ENCODE results near the gene AP3S1. TPM values are rescaled to one million over a fixed set of nuclear protein-coding genes. Genes with fewer than 3 reads are reported as not detected.
"Not testable (repeated sequence)": the region's sequence is repeated elsewhere in the genome, so short reads cannot be mapped to it uniquely, and the experiment has no call there.

Gene AP3S1
- total RNA-seq, 1 donor from 2014 or later, result 66.8 TPM

DNA sequence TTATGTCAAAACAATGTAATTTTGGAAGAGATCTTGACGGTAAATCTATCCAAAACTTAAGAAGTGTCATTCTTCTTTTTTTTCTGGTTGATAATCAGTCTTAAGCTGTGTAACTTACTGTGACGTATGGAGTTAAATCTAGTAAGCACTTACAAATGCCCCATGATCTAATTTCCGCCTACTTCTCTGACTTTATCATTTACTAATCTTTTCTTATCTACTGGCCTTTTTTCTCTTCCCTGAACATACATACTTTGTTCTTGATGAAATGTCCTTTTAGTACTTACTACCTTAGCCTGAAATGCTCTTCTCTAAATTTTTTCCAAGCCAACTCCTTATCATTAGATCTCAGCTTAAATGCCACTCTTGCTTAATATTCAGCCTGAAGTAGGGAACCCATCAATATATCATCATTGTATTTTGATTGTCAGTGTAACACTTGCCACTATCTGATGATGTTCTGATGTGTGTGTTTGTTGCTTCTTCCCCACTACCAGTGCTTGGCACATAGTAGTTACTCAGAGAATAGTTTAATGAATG is 27.6 kb downstream of the AP3S1 start:
- DNase-seq (ENCODE audit: low read depth, low spot score), result no peak

DNA sequence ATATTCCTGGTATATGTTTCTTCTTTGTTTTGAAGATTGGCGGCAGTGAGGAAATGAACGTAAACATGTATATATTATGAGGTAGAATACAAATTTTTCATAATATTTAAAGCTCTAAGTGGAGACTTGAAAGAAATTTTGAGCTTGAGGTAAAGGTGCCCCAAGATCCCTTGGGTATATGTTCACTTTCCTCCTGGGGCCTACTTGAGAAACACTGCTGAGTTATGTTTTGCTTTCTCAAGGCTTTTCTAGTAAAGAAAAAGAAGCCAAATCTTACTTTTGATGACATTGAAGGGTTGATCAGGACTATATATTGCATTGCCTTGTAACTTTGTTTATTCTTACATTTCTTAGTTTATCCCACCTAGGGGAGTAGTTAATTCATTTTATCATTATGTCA is 30.7 kb downstream of the AP3S1 start:
- DNase-seq (ENCODE audit: low read depth, low spot score), result no peak

DNA sequence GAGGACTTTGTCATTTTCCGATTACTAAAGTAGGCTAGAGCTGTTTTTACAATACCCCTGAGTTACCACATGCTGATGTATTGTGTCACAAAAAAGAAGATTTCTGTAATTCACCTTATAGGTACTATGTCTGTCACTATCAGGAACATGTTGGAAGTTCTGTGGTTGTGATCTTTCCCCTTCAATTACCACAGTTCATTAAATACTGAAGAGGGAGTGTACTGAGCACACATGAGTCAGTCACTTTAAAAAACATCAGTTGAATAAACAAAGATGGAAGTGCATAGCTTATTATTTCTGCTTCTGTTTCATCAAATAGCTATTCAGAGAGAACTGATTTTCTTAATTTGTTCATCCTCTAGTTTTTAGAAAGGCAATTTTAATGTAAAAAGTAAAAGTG is 31.7 kb downstream of the AP3S1 start:
- no peak for DNase-seq (ENCODE audit: low read depth, low spot score)

DNA sequence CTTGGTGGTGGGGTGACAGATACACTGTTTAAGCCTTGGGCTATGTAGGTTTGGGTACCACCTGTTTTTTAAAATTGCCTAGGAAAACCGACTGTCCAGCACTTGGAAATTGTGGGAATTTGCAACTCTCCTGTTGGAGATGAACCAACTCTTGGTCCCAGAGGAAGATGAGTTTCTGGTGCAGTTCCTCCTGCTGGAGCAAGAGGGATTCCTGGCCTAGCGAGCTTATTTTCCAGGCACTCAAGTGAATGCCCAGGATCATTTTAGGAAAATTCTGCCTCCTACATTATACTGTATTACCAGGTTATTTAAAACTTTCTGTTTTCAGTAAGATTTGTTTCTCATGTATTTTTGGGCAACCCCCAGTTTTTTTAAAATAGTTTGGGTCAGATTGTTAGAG is 33.7 kb downstream of the AP3S1 start:
- DNase-seq (ENCODE audit: low read depth, low spot score), result no peak

DNA sequence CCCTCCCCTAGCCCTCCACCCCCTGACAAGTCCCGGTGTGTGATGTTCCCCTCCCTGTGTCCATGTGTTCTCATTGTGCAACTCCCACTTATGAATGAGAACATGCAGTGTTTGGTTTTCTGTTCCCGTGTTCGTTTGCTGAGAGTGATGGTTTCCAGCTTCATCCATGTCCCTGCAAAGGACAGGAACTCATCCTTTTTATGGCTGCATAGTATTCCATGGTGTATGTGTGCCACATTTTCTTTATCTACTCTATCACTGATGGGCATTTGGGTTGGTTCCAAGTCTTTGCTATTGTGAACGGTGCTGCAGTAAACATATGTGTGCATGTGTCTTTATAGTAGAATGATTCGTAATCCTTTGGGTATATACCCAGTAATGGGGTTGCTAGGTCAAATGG is 35.6 kb downstream of the AP3S1 start:
- DNase-seq (ENCODE audit: low read depth, low spot score), result not testable (repeated sequence)

DNA sequence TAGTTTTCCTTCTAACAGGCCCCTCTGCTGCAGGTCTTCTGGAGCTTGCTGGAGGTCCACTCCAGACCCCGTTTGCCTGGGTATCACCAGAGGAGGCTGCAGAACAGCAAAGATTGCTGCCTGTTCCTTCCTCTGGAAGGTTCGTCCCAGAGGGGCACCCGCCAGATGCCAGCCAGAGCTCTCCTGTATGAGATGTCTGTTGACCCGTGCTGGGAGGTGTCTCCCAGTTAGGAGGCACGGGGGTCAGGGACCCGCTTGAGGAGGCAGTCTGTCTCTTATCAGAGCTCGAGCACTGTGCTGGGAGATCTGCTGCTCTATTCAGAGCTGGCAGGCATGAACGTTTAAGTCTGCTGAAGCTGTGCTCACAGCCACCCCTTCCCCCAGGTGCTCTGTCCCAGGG is 40.7 kb downstream of the AP3S1 start:
- DNase-seq (ENCODE audit: low read depth, low spot score), result not testable (repeated sequence)

DNA sequence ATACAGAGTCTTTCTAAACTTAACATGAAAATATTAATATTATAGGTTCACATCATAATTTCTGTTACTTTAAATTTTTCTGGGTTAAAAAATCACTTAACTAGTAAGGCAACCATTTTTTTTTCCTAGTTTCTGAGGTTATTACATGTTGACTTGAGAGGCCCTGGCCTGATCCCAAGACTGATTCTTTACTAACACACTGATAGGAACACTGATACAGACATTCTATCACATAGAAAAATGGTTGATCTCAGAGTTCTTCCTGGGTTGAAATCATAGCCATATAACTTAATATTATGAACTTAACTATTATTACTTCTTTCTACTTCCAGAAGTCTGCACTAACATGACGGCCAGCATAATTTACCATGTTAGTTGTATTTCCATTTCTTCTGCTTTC is 43.0 kb downstream of the AP3S1 start:
- no peak for DNase-seq (ENCODE audit: low read depth, low spot score)

DNA sequence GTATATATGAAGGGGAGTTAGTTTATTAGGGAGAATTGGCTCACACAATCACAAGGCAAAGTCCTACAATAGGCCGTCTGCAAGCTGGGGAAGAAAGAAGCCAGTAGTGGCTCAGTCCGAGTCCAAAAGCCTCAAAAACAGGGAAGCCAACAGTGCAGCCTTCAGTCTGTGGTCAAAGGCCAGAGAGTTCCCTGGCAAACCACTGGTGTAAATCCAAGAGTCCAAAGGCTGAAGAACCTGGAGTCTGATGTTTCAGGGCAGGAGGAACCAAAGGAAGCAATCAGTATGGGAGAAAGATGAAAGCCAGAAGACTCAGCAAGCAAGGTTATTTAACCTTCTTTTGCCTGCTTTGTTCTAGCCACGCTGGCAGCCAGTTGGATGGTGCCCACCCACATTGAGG is 43.5 kb downstream of the AP3S1 start:
- not testable (repeated sequence) for DNase-seq (ENCODE audit: low read depth, low spot score)

DNA sequence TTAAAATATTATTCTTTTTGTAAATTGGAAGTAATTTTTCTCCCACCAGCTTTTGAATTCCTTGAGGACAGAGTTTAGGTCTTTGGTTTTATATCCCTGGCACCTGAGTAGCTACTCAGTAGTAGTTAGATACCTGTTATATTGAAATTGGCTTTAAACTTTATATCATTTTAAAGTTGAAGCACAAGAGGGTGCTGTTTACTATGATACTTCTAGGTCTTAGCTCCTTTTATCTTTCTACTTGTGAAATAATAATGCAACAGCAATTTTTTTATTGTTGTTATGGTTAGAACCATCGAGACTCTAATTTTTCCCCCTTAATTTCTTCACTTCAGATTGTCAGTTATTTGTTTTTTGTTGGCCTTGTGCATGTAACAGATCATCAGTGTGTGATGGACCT is 46.3 kb downstream of the AP3S1 start:
- no peak for DNase-seq (ENCODE audit: low read depth, low spot score)

DNA sequence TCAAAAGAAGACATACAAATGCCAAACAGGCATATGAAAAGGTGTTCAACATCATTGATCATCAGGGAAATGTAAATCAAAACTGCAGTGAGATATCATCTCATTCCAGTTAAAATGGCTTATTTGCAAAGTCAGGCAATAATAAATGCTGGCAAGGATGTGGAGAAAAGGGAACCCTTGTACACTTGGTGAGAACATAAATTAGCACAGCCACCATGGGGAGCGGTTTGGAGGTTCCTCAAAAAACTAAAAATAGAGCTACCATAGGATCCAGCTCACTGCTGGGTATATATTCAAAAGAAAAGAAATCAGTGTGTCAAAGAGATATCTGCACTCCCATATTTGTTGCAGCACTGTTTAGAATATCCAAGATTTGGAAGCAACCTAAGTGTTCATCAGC is 50.3 kb downstream of the AP3S1 start:
- no peak for DNase-seq (ENCODE audit: low read depth, low spot score)

DNA sequence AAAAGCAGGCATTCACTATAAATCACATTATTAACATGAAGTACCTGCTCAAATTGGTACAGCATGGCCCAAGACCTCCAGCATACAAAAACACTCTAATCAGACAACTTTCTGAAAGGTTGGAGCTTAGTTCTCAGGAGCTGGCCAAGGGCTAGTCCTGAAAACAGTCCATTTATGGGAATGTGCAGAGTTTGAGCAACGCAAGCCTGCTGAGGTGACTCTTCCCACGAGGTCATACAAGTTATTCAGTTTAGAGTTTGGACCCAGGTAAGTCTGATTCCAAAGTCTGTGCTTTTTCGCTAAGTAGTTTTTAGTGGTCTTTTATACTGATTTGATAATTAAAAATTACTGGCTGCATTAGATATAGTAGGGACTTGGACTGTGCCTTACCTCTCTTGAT is 52.6 kb downstream of the AP3S1 start:
- no peak for DNase-seq (ENCODE audit: low read depth, low spot score)

DNA sequence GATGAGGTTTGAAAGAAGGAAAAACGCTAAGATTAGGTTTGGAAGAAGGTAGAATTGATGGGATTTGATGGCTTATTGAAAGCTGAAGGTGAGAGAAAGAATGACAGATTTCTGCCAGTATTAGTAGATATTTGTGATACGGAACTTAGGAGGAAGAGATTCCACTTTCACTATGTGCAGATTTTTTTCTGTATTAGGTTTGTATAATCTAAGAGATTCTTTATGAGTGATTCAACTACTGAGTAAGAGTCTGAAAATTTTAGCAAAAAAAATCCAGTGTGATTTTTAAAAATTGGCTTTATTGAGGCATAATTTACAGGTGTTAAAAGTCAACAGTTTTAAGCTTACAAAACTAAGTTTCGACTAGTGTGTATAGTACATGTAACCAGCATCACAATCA is 54.1 kb downstream of the AP3S1 start:
- no peak for DNase-seq (ENCODE audit: low read depth, low spot score)

DNA sequence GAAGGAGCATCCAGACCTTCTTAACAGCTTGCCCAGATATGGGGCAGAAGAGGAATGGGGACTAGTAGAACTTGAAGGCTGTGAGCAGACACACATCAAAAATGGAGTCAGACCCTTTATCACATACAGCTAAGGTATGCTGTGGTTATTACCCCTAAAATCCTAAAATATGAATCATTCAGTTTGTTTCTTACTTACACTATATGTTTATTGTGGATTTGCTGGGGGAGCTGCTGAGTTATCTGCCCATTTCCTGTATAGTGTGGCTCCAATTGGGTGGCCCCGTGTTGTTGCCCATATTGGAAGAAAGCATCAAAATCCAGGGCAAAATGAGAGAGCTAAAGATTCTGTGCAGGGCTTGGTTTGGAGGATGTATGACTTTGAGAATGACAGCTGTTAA is 56.9 kb downstream of the AP3S1 start:
- no peak for DNase-seq (ENCODE audit: low read depth, low spot score)

DNA sequence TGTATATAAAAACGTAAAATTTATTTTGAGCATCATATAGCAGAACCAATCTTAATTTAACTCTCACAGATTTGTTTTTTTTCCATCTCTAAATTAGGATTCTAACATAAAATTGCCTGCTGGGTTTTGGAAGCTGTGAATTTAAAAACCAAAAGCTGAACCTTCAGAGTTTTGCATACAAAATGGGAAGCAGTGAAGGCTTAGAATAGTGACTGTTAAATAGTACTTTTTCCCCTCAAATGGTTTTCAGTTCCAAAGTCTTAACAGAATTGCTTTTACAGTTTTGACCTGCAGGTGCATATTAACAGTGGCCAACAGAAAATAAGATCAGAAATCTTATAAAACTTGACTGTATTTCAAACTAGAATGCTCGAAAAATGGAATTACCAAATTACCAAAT is 65.4 kb downstream of the AP3S1 start:
- DNase-seq (ENCODE audit: low read depth, low spot score), result no peak

DNA sequence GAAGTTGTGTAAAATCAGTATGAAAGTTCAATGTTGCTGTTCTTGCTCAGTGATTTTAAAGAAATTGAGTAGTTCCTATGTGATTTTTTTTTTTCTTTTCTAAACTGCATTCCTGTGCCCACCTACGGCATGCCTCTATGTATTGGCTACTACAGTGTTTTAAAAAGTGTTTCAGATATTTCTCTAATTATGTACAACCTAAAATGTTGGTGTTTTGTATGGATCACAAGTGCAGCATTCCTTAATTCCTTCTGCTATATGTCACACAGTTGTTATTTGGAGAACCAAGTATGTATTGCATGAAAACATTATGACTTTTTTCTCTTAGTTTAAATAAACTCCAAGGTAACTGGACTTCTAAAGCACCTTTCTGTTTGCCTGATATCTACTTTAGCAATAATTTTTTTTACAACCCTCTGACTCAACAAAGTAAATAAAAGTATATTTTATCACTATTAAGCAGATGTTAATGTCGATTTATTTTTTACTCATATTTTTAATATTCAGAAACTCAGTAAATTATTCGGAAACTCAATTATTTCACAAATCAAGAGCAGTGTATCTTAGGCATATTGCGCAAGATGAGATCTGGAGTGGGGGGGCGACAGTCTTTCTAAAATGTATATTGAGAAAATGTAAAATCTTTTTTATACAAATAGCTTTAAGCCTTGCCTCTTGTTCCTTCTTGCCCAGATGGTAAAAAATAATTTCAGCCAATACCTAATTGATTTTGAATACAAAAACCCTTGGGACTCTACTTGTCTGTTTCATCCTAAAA is 72.1 kb downstream of the AP3S1 start:
- DNase-seq (ENCODE audit: low read depth, low spot score), result not testable (repeated sequence)

DNA sequence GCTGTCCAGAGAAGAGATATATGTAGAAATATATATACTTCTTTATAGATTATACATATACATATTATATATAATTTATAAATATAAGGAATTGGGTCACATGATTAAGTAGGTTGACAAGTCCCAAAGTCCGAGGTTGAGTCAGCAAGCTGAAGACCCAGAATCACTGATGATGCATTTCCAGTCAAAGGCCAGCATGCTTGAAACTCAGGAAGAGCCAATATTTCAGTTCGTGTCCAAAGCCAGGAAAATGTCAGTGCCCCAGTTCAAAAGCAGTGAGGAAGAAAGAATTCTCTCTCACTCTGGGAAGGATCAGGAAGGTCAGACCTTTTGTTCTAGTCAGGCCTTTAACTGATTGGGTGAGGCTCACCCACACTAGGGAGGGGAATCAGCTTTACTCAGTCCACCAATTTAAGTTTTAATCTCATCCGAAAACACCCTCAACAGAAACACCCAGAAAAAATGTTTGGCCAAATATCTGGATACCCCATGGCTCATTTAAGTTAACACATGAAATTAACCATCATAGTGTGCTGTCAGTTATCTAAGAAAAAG is 78.5 kb downstream of the AP3S1 start:
- DNase-seq (ENCODE audit: low read depth, low spot score), result no peak

DNA sequence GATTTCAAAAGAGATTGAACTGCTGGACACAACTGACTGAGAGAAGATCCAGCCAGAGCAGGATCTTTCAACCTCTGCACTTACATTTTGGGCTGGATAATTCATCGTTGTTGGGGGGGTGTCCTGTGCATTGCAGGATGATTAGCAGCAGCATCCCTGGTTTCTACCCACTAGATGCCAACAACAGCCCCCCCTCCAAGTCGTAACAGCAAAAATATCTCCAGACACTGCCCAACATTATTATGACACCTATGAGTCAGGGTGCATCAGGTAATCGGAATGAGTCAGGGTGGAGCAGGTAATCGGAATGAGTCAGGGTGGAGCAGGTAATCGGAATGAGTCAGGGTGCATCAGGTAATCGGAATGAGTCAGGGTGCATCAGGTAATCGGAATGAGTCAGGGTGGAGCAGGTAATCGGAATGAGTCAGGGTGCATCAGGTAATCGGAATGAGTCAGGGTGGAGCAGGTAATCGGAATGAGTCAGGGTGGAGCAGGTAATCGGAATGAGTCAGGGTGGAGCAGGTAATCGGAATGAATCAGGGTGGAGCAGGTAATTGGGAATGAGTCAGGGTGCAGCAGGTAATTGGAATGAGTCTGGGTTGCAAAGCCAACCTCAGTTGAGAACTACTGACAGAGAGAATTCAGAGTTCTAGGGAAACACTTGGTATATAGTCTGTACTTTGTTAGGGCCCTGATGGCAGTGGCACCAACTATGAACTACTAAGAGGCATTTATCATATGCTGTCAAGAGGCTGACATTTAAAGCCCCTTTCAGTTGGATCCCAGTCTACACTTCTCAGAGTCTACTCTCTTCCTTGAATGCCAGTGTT is 87.1 kb downstream of the AP3S1 start:
- DNase-seq (ENCODE audit: low read depth, low spot score), result not testable (repeated sequence)

DNA sequence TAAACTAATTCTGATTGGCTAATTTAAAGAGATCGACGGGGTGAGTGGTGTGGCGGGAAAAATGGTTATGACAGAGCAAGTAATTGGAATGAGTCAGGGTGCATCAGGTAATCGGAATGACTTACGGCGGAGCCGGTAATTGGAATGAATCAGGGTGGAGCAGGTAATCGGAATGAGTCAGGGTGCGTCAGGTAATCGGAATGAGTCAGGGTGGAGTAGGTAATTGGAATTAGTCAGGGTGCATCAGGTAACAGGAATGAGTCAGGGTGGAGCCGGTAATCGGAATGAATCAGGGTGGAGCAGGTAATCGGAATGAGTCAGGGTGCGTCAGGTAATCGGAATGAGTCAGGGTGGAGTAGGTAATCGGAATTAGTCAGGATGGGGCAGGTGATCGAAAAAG is 88.4 kb downstream of the AP3S1 start:
- DNase-seq (ENCODE audit: low read depth, low spot score), result not testable (repeated sequence)

DNA sequence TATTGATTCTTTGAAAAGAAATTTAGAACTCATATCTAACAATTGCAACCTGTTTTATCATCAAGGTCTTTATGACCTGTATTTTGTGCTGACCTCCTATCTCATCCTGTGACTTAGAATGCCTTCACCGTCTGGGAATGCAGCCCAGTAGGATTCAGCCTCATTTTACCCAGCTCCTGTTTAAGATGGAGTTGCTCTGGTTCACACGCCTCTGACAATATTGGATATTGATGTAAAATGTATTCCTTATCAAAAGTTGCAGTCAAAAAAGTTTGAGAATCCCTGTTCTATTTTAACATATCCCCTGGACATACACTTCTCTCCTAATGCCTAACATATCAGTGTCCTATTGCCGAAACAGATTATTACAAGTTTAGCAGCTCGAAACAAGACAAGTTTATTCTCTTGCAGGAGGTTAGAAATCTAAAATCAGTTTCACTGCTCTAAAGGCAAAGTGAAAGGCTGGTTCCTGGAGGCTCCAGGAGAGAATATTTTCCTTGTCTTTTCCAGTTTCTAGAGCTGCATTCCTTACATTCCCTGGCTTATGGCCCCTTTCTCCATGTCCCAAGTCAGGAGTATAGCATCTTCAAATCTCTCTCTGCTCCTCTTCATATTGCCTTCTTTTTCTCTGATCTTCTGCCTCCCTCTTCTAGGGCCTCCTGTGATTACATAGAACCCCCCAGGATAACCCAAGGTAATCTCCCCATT is 89.0 kb downstream of the AP3S1 start:
- DNase-seq (ENCODE audit: low read depth, low spot score), result no peak

DNA sequence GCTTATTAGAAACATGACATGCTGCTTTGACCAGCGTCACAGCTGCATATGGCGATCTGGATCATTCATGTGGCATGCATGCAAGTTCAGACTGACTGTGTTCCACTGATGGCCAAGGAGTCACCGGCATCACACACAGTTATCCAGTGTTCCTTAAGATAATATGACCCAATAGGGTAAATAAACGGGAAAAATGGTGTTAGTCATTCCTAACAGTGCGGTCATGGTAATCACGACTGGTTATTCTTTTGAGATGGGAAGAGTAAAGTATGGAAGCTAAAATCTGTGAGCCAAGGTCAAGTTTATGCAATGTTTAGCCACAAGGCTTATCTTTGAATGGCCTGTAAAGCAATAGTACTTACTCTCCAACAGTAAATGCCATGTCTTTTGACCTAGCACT is 91.3 kb downstream of the AP3S1 start:
- no peak for DNase-seq (ENCODE audit: low read depth, low spot score)

DNA sequence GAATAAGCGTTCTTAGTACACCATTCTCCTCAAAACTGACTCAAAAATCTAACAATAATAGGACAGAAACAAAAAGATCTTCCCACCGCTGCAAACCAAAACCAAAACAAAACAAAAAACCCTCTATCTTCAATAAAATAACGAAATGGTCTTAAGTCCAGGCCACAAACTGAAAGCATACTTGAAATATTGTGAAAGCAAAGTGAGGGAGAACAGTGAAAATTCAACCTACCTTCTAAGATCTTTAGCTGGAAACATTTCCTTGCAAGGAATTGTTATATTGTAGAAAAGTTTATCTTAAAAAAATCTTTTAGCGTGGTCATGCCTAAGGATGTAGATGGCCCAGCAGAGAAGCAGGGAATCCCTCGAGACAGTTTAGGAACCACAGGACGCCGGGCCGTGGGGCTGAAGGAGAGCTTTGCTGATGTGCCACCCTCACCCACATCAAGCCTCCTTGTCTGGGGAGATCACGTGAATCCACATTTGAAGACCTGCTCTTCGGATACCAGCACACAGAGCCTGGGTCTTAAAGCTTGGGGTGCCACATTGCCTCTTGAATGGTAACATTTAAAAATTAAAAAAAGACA is 92.7 kb downstream of the AP3S1 start:
- no peak for DNase-seq (ENCODE audit: low read depth, low spot score)

All from pulmonary artery endothelial cell (primary cell).